CD4-positive, alpha-beta T cell treated with Interleukin-4 for 1 hour (primary cell): ENCODE measurements around the gene PPIL6.

Experiments
- DNase-seq, 2 donors: peaks; one replicate each; pipeline ENCODE4 v3.0.0-alpha.2; 2020 to 2022

PPIL6 gene

GRCh38 chr6:109360281-109360680, 80.1 kb downstream of the PPIL6 start:
- no peak for DNase-seq

- no peak for DNase-seq
Observed at GRCh38 chr6:109359248-109359647, 81.2 kb downstream of the PPIL6 start.

- no peak for DNase-seq
Observed at GRCh38 chr6:109358204-109358603, 82.2 kb downstream of the PPIL6 start.

- DNase-seq, result no peak
Observed at GRCh38 chr6:109356237-109356636, 84.2 kb downstream of the PPIL6 start.

GRCh38 chr6:109351231-109352130, 88.9 kb downstream of the PPIL6 start:
- DNase-seq, result no peak

GRCh38 chr6:109349419-109349987, 90.9 kb downstream of the PPIL6 start:
- no peak for DNase-seq

GRCh38 chr6:109348226-109348625, 92.2 kb downstream of the PPIL6 start:
- DNase-seq, result no peak

GRCh38 chr6:109347779-109348178, 92.6 kb downstream of the PPIL6 start:
- no peak for DNase-seq

GRCh38 chr6:109345986-109346385, 94.4 kb downstream of the PPIL6 start:
- DNase-seq, result no peak

- DNase-seq, result no peak
Observed at GRCh38 chr6:109344226-109344625, 96.2 kb downstream of the PPIL6 start.

GRCh38 chr6:109343518-109343917, 96.9 kb downstream of the PPIL6 start:
- no peak for DNase-seq

GRCh38 chr6:109342911-109343310, 97.5 kb downstream of the PPIL6 start:
- no peak for DNase-seq

- no peak for DNase-seq
Observed at GRCh38 chr6:109342506-109342905, 97.9 kb downstream of the PPIL6 start.

- DNase-seq, result no peak
Observed at GRCh38 chr6:109340811-109341210, 99.6 kb downstream of the PPIL6 start.
